GM12878 (cell line): Measurements from ENCODE around the gene ENTPD5.

ENCODE experiments used
- RBBP5 ChIP-seq: fragments of 200-600 bp; sonication (generic); conservative IDR thresholded peaks from 2 replicates; pipeline ENCODE4 v1.6.1; 2016
- STAT1 ChIP-seq: fragments of 450-650 bp; conservative IDR thresholded peaks from 2 replicates; pipeline ENCODE4 v1.6.1; 2014; ENCODE audit warnings: antibody characterized with exemption, mild to moderate bottlenecking
- TF ChIP-seq, protein P1 (sequence below), 3 experiments: IDR thresholded peaks in 2 of 3; conservative IDR thresholded peaks in 1 of 3; 2 replicates each; pipeline ENCODE4 v1.5.1; 2011; ENCODE audit warnings: low read depth in 3 of 3, low read length in 3 of 3, mild to moderate bottlenecking in 3 of 3, control low read depth in 2 of 3, moderate library complexity in 2 of 3, inconsistent platforms in 1 of 3, mixed read lengths in 1 of 3; ENCODE audit not compliant: control insufficient read depth in 2 of 3, insufficient read depth in 1 of 3; ENCODE audit errors: extremely low read depth in 1 of 3

DNA sequence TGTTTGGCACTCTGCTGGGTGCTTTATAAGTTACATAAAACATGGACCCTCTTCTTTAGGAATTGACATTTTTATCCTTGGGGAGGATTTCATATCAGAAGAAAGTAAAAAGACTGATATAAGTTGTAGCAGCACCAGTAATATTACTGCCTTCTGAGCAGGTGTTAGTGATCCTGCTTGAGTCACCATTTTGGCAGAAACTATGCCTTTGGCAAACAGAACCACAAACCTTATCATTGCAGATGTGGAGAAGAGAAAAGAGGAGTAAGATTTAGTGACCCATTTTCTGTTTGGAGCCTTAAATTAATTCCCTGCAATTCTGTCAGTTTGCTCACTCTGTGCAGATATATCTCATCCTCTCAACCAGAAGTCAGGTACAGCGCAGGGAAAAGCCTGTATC, 109.4 kb downstream of the ENTPD5 start:
- TF ChIP-seq RBBP5 (no peak), STAT1 (no peak)
- TF ChIP-seq, protein P1, sequence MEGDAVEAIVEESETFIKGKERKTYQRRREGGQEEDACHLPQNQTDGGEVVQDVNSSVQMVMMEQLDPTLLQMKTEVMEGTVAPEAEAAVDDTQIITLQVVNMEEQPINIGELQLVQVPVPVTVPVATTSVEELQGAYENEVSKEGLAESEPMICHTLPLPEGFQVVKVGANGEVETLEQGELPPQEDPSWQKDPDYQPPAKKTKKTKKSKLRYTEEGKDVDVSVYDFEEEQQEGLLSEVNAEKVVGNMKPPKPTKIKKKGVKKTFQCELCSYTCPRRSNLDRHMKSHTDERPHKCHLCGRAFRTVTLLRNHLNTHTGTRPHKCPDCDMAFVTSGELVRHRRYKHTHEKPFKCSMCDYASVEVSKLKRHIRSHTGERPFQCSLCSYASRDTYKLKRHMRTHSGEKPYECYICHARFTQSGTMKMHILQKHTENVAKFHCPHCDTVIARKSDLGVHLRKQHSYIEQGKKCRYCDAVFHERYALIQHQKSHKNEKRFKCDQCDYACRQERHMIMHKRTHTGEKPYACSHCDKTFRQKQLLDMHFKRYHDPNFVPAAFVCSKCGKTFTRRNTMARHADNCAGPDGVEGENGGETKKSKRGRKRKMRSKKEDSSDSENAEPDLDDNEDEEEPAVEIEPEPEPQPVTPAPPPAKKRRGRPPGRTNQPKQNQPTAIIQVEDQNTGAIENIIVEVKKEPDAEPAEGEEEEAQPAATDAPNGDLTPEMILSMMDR (IDR thresholded peaks at IDR 0.05 in 2 of 3, conservative IDR thresholded peaks at IDR 0.05 in 1 of 3; ENCODE audit: control insufficient read depth in 2 of 3, extremely low read depth in 1 of 3, insufficient read depth in 1 of 3, low read depth in 3 of 3, low read length in 3 of 3): no peak
